Endothelial cell of umbilical vein (primary cell): ENCODE data around the gene OR2Y1.

Experiments
- CTCF ChIP-seq, 2 donors: IDR thresholded peaks; 1 replicate in 1 of 2; 2 replicates in 1 of 2; pipeline ENCODE4 v1.5.1; 2011; ENCODE audit warnings: low read length in 2 of 2, mild to moderate bottlenecking in 2 of 2, moderate library complexity in 2 of 2, control low read depth in 1 of 2, inconsistent platforms in 1 of 2, low read depth in 1 of 2; ENCODE audit not compliant: insufficient read depth in 1 of 2; ENCODE audit errors: extremely low read depth in 1 of 2
- FOS ChIP-seq: IDR thresholded peaks from 2 replicates; pipeline ENCODE4 v1.6.1; 2011; ENCODE audit warnings: mild to moderate bottlenecking, low read length, moderate library complexity, borderline replicate concordance; ENCODE audit not compliant: insufficient read depth

DNA sequence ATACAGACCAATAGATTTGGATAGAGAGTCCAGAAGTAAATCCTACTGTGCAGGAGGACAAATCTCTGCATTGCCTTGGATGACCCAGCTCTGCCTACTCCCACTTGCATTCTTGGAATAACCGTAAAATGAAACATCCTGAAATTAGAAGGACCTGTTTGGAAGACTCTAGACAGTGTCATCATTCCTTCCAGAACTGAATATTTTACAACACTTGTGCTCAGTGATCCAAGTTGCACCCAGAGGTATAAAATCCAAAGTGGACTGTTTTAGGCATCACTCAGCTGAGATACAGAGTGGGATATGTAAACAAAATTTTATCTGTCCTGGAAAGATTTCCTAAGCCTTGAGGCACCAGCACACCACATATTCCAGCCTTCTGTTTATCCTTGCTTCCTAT, 43.7 kb downstream of the OR2Y1 start:
- no peak for TF ChIP-seq FOS
- no peak for TF ChIP-seq CTCF (IDR thresholded peaks at IDR 0.05; ENCODE audit: extremely low read depth in 1 of 2, insufficient read depth in 1 of 2, low read depth in 1 of 2, low read length in 2 of 2)
